H7 (cell line): Measurements from ENCODE around the gene RANBP3. TPM values are rescaled to one million over a fixed set of nuclear protein-coding genes. Genes with fewer than 3 reads are reported as not detected.
A peak's percentile ranks its signal among the peaks of the same experiment; 100 is the strongest.

ENCODE experiments used
- DNase-seq: peaks from one replicate; pipeline ENCODE4 v3.0.0; 2012
- H3K27me3 ChIP-seq: 2 replicates; pipeline ENCODE4 v1.6.0; 2011; ENCODE audit warnings: mild to moderate bottlenecking, low read length; ENCODE audit not compliant: control insufficient read depth, insufficient read depth
- H3K36me3 ChIP-seq: replicated peaks from 2 replicates; pipeline ENCODE4 v1.5.1; 2011; ENCODE audit warnings: low read length; ENCODE audit not compliant: control insufficient read depth, insufficient read depth
- H3K4me3 ChIP-seq: 2 replicates; pipeline ENCODE4 v1.5.1; 2011; ENCODE audit warnings: low read depth, mild to moderate bottlenecking, control low read depth, low read length, moderate library complexity; ENCODE audit not compliant: insufficient read depth
- total RNA-seq: library from RNA; depleted of rRNA; stranded (reverse); fragments of >200 nt; shearing (Covaris generic); gene quantifications from 2 replicates; pipeline ENCODE4 v1.2.3, GENCODE V29; 2014

The RANBP3 gene
- total RNA-seq, 1 experiment from 2014 or later: 79.7 TPM

DNA sequence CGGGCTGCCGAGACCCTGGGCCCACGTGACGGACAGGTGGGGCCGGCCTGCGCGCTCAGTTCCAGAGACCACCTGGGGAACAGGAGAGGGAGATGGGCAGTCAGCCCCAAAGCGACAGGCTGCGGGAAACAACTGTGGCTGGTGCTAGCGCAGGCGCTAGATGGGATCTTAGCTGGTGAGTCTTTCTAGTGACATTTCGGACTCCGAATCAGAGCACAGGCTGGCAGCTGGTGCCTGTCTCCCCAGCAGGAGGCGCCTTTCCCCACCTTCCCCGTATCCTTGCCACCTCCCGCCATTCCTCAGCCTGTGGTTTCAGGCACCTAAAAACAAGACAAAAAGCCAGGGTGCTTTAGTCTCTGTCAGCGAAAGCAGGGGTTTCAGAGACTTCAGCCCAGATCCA, 19.4 kb upstream of the RANBP3 start:
- peak; percentile 83 for DNase-seq
- Histone ChIP-seq H3K27me3 (no peaks in the 10 kb centered on the region), H3K4me3 (no peak overlapping the region), H3K36me3 (no peaks in the 10 kb centered on the region)

DNA sequence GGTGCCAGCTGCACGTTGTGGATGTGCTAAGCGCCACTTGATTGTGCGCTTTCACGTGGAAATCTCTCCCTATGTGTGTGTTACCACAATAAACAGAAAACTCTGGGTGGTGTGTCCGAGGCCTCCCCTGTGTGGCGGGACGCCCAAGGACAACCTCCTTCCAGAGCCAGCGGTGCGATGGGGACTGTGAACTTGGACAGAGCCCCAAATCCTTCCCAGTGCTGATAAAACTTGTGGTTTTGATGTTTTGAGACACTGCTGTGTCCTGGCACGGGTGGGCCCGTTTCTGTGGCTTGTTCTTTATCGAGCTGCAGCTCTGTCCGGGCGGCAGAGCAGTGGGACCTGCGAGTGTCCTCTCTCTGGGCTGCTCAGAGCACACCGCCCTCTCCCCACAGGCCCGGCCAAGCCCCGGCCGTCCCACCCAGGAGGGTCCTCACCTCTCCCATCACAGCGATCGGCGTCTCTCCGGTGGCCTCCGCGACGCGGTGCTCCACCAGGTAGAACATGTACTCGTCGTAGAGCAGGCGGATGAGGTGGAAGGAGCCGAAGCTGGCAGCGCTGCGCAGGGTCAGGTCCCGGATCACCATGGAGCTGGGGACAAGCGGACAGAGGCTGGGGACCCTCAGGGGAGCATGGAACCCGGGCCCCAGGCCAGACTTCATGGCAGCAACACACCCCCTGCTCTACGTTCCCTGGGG, 18.8 kb upstream of the RANBP3 start:
- H3K27me3 ChIP-seq: no peaks in the 10 kb centered on the region
- H3K36me3 ChIP-seq: no peaks in the 10 kb centered on the region
- no peak overlapping the region for H3K4me3 ChIP-seq
- DNase-seq: no peak

DNA sequence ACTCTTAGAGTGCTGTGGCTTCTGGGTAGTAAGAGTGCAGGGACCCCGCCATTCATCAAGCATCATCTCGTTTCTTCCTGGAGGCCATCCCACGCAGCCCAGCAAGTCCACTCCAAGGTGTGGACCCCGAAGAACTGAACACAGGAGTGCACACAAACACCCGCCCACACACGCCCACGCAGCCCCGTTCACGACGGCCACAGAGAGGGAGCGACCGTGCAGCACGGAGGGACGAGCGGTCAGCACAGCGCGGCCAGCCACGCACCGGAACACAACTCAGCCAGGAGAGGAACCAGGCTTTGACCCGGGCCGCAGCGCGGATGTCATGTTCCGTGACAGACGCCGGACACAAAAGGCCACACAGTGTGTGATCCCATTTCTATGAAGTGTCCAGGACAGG, 18.2 kb upstream of the RANBP3 start:
- no peak overlapping the region for H3K4me3 ChIP-seq
- no peaks in the 10 kb centered on the region for H3K27me3 ChIP-seq
- no peak for DNase-seq
- H3K36me3 ChIP-seq: no peaks in the 10 kb centered on the region

DNA sequence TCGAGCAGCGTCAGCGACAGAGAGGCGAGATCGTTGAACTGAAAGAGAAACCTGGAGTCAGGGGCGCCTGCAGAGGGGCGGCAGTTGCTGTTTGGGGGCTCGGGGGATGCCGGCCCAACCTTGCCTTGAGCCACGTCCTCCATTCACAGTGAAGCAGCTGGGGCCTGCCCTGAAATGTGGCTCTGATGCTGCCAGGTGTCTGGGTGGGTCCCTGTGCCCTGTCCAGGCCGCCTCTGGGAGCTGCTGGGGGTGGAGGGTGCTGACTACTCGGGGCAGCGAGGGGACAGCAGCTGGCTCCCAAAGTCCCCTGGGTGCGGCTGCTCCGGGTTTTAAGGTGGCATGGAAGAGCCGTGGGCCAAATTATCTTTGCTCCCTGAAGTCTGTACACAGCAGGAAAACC, 17.7 kb upstream of the RANBP3 start:
- no peak for DNase-seq
- no peaks in the 10 kb centered on the region for H3K27me3 ChIP-seq
- no peaks in the 10 kb centered on the region for H3K36me3 ChIP-seq
- H3K4me3 ChIP-seq: no peak overlapping the region

GRCh38 chr19:5994405-5995165, 16.6 kb upstream of the RANBP3 start:
- Histone ChIP-seq H3K36me3 (no peaks in the 10 kb centered on the region), H3K27me3 (no peaks in the 10 kb centered on the region), H3K4me3 (no peak overlapping the region)
- peak; percentile 46 for DNase-seq

DNA sequence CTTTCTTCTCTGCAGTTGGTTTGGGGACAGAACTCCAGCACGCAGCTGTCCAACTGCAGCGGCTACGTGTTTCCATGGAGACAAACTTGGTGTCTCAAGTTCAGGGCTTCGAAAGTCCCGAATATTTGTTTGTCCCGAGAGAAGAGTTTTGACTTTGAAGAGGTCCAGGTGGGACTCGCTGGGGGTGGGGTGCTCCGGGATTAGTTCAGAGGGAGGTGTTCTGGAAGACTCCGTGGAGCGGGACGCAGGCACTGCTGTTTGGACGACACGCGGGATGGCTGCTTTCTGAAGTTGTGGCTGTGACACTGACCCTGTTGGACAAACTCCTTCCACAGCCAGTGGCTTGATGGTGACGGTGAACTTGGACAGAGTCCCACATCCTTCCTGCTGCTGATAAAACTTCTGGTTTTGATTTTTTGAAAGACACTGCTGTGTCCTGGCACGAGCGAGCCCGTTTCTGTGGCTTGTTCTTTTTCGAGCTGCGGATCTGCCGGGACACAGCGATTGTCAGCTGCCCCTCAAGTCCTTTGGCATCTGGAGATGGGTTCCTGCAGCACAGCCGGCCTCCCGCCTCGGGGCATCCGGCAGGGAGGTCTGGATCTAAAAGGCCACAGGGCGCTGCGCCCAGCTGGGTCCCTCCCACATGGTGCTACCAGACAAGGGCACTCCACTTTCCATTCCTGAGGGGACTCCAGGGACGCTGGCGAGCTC, 15.9 kb upstream of the RANBP3 start:
- H3K27me3 ChIP-seq: no peaks in the 10 kb centered on the region
- no peaks in the 10 kb centered on the region for H3K36me3 ChIP-seq
- H3K4me3 ChIP-seq: no peak overlapping the region
- peak; percentile 51 for DNase-seq

DNA sequence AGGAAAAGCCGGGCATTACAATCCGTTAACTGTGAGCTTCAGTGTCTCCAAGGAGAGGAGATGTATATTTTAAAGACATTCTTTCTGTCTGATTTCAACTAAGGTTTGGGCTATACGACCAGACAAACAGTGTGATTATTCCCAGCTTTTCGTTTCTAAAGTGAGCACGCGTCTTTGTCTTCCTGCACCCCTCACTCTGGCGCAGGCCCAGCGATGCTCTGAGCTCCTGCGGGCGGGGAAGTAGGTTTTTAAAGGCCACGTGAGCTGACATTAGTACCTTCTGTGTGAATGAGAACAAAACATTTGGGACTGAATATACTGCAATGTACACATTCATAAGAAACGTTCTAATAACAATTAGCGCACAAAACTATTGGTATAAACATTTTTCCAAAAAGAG, 15.3 kb upstream of the RANBP3 start:
- no peak overlapping the region for H3K4me3 ChIP-seq
- DNase-seq: no peak
- H3K27me3 ChIP-seq: no peaks in the 10 kb centered on the region
- no peaks in the 10 kb centered on the region for H3K36me3 ChIP-seq

GRCh38 chr19:5992756-5993155, 14.8 kb upstream of the RANBP3 start:
- no peak for DNase-seq
- H3K27me3 ChIP-seq: no peaks in the 10 kb centered on the region
- no peak overlapping the region for H3K4me3 ChIP-seq
- H3K36me3 ChIP-seq: no peaks in the 10 kb centered on the region

- DNase-seq: no peak
- Histone ChIP-seq H3K4me3 (no peak overlapping the region), H3K27me3 (no peaks in the 10 kb centered on the region; the same call in 1 of the 2 replicates), H3K36me3 (no peaks in the 10 kb centered on the region)
Observed at GRCh38 chr19:5991244-5991838, 13.4 kb upstream of the RANBP3 start.

GRCh38 chr19:5990289-5990797, 12.4 kb upstream of the RANBP3 start:
- H3K27me3 ChIP-seq: no peaks in the 10 kb centered on the region; the same call in 1 of the 2 replicates
- peak overlapping the region; percentile 7; the same call in 1 of the 2 replicates for H3K4me3 ChIP-seq
- peak; percentile 94 for DNase-seq
- H3K36me3 ChIP-seq: no peaks in the 10 kb centered on the region

GRCh38 chr19:5989388-5990074, 11.6 kb upstream of the RANBP3 start:
- no peaks in the 10 kb centered on the region; the same call in 1 of the 2 replicates for H3K27me3 ChIP-seq
- H3K36me3 ChIP-seq: no peaks in the 10 kb centered on the region
- no peak for DNase-seq
- no peak overlapping the region for H3K4me3 ChIP-seq

DNA sequence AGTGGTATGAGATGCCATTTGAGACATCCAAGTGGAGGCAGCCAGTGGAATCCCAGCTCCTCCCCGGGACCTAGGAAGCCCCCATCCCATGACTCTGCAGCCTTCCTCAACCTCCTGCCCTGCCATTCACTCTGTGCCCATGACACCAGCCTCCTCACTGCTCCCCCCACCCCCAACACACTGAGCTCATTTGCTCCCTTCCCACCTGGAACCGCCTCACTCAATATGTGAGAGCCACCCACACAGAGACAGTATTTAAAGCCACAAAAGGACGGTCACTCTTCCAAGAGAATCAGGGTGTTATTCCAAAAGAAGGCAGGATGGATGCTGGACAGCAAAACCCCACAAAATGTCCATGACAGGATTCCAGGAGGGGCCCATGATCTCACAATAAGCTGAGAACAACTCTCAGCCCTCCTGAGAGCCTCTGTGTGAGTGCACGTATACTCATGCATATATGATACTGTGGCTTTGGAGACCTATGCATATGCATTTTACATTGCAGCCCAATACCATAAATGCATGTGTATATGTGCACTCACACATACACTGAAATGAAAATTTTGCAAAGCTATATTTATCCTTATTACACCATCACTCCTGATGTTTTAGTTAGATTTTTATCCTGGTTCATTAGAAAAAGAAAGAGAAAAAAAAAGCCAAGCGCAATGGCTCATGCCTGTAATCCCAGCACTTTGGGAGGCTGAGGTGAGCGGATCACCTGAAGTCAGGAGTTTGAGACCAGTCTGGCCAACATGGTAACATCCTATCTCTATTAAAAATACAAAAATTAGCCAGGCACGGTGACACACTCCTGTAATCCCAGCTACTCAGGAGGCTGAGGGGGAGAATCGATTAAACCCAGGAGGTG, 10.8 kb upstream of the RANBP3 start:
- DNase-seq: no peak
- Histone ChIP-seq H3K27me3 (no peaks in the 10 kb centered on the region; the same call in 1 of the 2 replicates), H3K4me3 (no peak overlapping the region), H3K36me3 (no peaks in the 10 kb centered on the region)

GRCh38 chr19:5987077-5987818, 9.3 kb upstream of the RANBP3 start:
- no peaks in the 10 kb centered on the region; the same call in 1 of the 2 replicates for H3K27me3 ChIP-seq
- no peak overlapping the region for H3K4me3 ChIP-seq
- H3K36me3 ChIP-seq: no peaks in the 10 kb centered on the region
- DNase-seq: peak; percentile 82
